Epithelial cell of proximal tubule (primary cell): ENCODE data around the gene JMY. TPM values are rescaled to one million over a fixed set of nuclear protein-coding genes. Genes with fewer than 3 reads are reported as not detected.
A peak's percentile ranks its signal among the peaks of the same experiment; 100 is the strongest.

Experiments used
- DNase-seq: peaks from one replicate; pipeline ENCODE4 v3.0.0-alpha.2; 2011; ENCODE audit warnings: low read depth
- H3K4me3 ChIP-seq: 2 replicates; pipeline ENCODE4 v1.5.1; 2011; ENCODE audit warnings: low read depth, mild to moderate bottlenecking, low read length
- CTCF ChIP-seq: conservative IDR thresholded peaks from 2 replicates; pipeline ENCODE4 v1.5.1; 2012; ENCODE audit warnings: low read depth, mild to moderate bottlenecking, low read length
- total RNA-seq: library from RNA; depleted of rRNA; stranded (reverse); fragments of >200 nt; gene quantifications from 2 replicates; pipeline ENCODE4 v1.2.3, GENCODE V29; 2015

Gene JMY
- total RNA-seq, 1 donor from 2014 or later = 5.7 TPM

GRCh38 chr5:79225026-79225425 is 10.9 kb upstream of the JMY start:
- TF ChIP-seq CTCF = no peak

GRCh38 chr5:79225441-79225840 is 10.5 kb upstream of the JMY start:
- DNase-seq = no peak
- no peak for TF ChIP-seq CTCF
- no peak overlapping the region for H3K4me3 ChIP-seq

More at GRCh38 chr5:79225026-79225425, 10.9 kb upstream of the JMY start:
- no peak for DNase-seq
- H3K4me3 ChIP-seq = no peak overlapping the region

- TF ChIP-seq CTCF = no peak
- H3K4me3 ChIP-seq = no peak overlapping the region
- DNase-seq = no peak
Measured at GRCh38 chr5:79227484-79228025, 8.4 kb upstream of the JMY start.

- no peak for DNase-seq
- no peak for TF ChIP-seq CTCF
Measured at GRCh38 chr5:79229357-79230174, 6.4 kb upstream of the JMY start.

GRCh38 chr5:79235261-79235633 is 684 bp upstream of the JMY start:
- H3K4me3 ChIP-seq = peak overlapping the region; percentile 93
- DNase-seq = no peak
- TF ChIP-seq CTCF = no peak

More at GRCh38 chr5:79229357-79230174, 6.4 kb upstream of the JMY start:
- no peak overlapping the region for H3K4me3 ChIP-seq

- DNase-seq = no peak
- peak overlapping the region; percentile 93 for H3K4me3 ChIP-seq
- no peak for TF ChIP-seq CTCF
Measured at GRCh38 chr5:79236362-79236969, 535 bp downstream of the JMY start.
